HG03439 (cell line): Measurements from ENCODE around the gene PLD1.
"Not testable (repeated sequence)": the region's sequence is repeated elsewhere in the genome, so short reads cannot be mapped to it uniquely, and the experiment has no call there.

ENCODE experiments used
- ATAC-seq: cut with Tn5 transposase; IDR thresholded peaks from one replicate; pipeline ENCODE4 v1.9.1; 2021; ENCODE audit warnings: mild to moderate bottlenecking, moderate library complexity; ENCODE audit not compliant: unreplicated experiment

Gene PLD1, protein sequence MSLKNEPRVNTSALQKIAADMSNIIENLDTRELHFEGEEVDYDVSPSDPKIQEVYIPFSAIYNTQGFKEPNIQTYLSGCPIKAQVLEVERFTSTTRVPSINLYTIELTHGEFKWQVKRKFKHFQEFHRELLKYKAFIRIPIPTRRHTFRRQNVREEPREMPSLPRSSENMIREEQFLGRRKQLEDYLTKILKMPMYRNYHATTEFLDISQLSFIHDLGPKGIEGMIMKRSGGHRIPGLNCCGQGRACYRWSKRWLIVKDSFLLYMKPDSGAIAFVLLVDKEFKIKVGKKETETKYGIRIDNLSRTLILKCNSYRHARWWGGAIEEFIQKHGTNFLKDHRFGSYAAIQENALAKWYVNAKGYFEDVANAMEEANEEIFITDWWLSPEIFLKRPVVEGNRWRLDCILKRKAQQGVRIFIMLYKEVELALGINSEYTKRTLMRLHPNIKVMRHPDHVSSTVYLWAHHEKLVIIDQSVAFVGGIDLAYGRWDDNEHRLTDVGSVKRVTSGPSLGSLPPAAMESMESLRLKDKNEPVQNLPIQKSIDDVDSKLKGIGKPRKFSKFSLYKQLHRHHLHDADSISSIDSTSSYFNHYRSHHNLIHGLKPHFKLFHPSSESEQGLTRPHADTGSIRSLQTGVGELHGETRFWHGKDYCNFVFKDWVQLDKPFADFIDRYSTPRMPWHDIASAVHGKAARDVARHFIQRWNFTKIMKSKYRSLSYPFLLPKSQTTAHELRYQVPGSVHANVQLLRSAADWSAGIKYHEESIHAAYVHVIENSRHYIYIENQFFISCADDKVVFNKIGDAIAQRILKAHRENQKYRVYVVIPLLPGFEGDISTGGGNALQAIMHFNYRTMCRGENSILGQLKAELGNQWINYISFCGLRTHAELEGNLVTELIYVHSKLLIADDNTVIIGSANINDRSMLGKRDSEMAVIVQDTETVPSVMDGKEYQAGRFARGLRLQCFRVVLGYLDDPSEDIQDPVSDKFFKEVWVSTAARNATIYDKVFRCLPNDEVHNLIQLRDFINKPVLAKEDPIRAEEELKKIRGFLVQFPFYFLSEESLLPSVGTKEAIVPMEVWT

DNA sequence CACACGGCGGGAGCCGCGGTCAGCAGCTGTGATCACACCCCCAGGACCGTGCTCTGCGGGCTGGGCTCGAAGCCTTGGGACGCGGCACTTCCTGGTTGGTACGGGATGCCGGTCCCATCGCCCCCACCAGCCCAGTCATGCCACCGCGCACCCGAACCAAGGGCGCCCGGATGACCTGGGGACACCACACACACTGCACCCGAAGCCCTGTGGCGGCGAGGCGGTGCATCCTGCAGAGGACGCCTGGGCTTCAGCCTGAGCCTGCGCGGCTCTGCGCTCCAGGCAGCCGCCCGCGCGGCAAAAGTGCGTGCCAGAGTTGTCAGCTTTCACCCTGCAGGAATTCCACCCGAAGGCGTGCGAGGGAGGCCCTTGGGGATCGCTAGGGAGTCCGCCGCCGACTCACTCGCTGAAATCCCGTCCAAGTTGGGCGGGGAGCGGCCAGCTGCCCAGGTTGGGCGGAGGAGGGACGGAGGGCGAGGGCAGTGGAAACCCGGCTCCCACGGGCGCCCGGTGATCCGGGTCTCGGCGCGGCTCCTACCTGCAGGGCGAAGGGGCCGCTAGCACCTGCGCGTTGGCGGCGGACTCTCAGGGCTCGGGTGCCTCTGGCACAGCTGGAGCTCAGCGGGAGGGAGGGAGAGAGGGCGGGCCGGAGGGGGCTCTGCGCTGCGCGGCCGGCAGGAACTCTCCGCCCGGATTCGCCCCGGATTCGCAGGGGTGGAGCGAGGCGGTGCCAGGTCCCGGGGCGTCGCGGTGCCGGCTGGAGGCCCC lies at the start of gene PLD1:
PLD1 (minus strand) TSS at position 623 of the 768 bp plus-strand sequence. CDS start 72,432 bp downstream, outside the sequence.
- peak; percentile 55 for ATAC-seq

DNA sequence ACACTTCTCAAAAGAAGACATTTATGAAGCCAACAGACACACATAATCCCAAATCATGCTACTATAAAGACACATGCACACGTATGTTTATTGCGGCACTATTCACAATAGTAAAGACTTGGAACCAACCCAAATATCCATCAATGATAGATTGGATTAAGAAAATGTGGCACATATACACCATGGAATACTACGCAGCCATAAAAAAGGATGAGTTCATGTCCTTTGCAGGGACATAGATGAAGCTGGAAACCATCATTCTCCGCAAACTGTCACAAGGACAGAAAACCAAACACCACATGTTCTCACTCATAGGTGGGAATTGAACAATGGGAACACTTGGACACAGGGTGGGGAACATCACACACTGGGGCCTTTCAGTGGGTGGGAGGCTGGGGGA lies 48.5 kb upstream of the PLD1 start:
- ATAC-seq: not testable (repeated sequence)

DNA sequence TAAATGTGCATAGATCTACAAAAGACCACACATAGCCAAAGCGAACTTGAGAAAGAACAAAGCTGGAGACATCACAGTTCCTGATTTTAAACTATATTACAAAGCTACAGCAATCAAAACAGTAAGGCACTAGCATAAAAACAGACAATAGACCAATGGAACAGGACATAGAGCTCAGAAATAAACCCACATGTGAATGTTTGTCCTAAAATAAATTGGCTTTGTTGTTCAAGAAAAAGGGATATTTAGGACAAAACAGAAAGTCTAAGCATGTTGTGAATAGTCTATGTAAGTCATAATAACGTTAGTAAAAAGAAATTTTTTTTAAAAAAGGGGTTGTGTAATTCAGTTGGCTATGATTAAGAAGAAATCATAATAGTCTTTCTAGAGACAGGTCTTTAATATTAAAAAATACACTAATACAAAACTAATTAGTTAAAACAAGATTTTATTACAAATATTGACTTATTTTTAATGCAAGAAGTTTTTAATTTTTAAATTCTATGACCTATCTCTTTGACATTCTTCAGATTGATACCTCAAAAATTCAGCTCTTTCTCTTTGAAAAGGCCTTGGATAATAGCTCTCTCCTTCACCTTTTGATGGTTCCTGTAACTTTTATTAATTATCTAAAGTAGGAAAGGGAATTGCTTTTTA lies 44.5 kb upstream of the PLD1 start:
- ATAC-seq: no peak

DNA sequence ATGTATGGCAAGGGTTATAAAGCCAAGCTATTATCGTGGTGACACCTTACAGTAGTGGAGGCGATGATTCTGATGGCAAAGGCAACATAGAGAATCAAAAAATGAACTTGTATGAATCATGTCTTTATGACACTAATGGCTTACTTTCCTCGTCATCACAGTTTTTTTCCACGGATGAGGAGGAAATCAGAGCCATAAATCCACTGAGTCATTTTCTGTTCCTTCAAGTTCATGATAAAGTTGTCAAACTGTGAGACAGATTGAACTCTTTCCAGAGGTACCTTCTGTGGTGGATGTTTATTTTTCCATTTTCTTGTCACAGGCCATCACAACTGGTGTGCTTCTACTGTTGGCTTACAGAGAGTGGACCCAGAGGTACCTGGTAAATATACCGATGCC lies 41.4 kb upstream of the PLD1 start:
- ATAC-seq: no peak

DNA sequence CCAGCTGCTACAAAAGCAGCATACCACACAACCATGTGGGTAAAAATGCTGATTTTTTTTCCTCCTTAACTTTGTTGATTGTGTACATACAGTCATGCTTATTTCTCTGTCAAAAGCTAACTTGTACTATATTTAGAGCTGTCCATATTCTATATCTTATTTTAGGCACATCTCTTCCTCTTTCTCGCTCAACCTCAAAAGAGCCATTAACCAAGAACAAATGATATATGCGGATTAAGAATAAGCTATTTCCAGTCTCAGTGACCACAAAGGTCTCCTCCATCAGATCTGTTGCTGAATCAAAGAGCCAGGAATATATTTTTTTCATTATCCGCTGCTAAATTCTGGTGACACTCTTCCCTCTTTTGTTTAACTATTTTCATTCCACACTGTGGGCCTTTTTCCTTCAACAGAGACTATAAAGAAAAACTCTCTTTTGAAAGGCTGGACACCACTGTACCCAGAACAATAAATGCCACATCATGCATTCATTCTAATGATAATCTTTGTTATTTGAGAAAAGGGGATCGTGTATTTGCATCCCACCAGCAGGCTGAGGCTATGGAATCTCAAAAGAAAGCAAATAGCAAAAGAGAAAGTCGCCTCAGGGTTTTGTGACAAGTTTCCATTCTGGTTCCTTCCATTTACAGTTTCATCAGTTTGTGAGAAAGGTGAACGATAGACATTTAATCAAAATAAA lies 40.8 kb upstream of the PLD1 start:
- ATAC-seq: no peak

DNA sequence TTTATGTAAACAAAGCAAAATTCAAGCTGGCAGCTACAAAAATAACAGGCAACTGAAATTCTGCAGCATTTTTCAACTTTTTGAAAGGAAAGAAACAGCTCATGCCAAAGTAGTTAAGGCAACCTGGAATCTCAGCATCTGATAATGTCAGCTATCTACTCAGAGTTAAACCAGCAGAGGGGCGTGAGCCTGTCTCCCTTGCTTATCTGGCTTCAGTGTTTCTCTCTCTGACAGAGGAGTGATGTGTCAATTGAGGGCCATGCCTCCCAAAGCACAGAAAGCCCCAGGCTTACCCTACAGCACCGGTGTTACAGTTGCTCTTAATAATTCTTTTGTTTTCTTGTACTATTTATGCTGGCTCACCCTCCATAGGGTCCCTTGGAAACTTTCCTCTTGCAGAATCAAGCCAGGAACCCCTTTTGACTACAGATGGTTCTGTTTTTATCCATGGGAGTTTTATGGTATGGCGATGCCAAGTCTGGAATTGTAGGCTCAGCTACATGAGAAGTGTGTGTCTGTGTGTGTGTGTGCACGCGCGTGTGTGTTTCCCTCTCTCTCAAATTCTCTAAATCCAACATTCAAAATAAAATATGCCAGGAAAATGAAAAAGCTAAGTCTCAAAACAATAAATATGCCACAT lies 40.2 kb upstream of the PLD1 start:
- ATAC-seq: no peak

DNA sequence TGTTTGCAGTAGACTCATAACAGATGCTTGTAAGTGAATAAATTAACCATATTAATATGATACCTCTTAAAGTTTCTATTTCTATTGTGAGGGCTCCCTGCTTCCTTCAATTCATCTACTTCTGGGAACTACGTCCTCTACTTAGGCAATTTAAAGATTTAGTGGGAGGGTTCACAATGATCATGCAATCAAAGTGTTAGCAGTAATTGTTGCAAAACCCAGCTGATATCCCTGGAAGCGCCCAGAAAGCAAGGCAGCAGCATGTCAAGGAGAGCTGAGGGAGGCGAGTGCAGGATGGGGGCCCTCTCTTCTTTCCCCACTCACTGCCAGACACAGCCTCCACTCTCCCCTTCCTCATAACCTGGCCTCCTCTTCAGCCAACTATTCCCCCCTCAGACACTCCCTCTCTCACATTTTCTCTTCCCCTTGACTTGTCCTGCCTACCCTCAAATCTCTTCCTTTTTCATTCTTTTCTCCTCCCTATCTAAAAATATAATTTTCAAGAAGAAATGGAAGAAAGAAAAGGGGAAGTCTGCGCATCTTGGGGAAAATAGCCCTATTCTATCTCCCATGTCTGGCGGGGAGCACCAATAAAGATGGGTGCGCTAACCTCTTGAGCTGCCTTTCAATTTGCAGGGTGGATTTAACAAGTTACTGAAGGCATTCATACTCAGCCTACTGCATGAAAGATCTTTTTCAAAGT lies 39.5 kb upstream of the PLD1 start:
- ATAC-seq: no peak

DNA sequence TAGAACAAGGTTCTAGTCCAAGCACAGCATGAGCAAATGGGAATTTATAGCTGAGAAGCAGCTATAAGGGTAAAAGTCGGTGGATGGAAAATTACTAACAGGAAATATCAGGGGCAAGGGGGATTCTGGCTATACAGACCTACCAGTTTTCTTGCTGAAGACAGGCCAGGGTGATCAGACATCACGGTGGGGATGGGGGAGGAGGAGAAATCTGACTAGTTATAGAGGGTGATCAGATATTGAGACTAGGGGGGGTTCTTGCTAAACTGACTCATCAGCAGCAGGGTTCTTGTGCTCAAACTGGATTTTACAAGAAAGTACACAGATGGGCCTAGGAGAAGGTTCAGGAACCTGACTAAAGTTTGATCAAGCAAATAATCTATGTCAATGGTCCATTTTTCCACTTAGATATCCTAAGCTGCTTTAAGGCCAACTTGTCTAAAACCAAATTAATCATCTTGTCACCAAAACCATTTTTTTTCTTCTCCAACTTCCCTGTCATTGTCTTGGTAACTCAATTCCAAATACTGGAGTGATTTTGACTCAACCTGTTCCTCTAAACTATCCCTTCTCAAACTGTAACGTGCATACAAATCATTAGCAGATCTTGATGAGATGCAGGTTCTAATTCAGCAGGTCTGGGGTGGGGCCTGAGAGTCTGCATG lies 37.4 kb upstream of the PLD1 start:
- no peak for ATAC-seq

DNA sequence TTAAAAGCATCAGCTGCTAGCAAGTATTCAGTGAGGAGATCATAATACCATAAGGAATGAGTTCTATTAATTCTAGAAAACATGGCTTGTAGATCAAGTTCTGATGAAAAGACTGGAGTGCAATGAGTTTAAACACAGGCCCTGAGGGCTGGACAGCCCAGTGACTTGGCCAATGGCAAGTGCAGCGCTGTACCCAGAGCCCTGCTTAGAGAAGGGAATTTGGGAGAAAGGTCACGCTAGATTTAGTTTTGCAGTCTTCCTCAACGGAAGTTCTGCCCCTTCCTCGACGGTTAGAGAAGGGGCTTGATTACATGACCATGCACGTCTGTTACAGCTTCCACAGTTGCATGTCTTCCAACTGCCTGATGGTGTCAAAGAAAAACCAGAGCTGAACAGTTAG lies 36.9 kb upstream of the PLD1 start:
- ATAC-seq: no peak

DNA sequence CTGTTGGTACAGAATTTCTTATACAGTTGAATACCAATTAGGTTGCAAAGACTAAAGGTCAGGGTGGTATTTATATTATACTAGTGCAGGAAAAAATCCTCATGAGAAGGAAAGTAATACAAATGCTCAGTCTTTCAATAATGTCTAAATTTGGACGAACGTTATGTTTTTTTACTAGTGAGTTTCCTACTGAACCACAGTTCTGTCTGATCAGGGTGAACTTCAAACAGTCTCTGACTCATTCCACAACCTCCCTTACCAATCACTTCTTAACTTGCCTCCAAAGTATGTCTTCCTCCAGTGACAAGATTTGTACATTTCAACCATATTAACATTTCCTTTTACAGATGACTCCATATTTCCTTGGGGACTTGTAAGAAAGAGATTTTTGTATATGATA lies 36.3 kb upstream of the PLD1 start:
- ATAC-seq: peak; percentile 98

DNA sequence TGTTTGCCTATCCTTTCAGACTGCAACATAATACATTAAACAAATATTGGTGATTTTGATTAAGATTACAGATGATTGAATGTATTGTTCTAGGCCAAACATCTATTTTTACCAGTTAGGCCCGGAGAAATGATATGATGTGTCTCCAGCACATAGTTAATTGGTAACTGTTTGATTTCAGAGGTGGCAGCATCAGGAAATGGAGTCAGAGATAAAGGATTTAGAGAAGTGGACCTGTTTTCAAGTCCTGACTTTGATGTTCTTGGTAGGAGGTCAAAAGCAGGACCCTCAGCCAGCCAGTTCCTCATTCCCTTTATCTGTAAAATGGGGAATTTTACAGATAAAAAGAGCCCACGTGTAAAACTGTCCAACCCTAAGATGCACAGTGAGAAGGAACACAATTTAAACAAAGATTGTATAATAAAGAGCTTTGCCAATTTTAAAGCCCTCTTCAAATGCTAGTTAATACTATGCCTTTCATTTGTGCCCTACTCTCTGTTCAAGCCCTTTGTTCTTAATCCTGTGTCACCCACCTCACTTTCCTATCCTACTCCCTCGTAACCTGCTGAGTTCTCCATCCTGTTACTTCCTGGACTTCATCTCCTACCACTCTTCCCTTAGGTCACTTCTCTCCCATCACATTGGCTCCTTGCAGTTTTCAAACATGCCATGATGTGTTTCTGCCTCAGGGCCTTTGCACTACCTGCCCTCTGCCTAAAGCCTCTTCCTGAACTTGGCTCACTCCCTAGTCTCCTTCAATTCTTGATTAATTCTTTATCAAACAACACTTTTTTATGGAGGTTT lies 35.4 kb upstream of the PLD1 start:
- no peak for ATAC-seq

DNA sequence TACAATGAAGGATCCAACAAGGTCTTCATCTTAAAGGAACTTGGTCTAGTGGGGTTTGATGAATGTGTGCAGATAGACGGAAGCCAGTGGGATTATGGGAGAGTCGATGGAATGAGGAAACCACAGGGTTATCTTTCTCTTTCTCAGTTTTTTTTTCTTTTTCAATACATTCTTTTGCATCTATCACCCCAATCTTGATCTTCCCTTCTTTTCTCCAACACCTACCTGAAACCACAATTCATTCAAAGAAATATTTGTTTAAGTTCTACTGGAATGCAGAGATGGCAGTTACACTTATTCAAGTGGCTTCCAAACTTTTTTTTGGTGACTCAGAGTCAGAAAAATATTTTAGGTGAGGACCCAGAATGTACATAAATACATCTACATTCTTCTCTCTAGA lies 34.6 kb upstream of the PLD1 start:
- no peak for ATAC-seq

DNA sequence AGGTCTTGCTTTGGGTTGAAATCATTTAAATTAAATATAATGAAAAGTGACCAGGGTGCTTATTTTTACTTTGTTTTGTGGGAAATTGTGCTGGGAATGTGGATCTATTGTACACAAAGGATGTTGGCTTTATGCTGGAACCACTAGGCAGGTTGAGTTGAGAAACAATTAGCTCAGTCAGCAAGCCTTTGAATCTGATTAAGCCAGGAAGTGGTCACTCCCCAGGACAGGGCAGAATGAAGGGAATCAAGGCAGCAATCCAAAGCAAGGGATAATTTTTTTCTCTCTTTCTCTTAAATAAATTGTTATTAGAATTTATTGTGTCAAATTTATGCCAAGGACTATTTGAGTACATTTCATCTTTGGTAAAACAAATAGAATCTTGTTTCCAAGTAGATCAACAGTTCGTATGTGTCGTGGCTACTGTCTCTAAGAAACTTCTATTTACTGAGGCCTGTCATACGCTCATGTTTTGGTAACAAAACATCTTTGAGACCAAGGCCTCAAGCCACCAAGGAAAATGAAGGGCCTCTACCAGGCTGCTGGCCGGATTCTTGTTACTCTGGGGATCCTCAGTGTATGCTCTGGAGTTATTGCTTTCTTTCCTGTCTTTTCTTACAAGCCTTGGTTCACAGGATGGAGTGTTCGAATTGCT lies 32.7 kb upstream of the PLD1 start, which contains the start of gene TMEM212:
TMEM212 (plus strand) TSS at position 486 of the 655 bp plus-strand sequence; CDS start at position 521, 35 bp downstream.
- ATAC-seq: no peak

DNA sequence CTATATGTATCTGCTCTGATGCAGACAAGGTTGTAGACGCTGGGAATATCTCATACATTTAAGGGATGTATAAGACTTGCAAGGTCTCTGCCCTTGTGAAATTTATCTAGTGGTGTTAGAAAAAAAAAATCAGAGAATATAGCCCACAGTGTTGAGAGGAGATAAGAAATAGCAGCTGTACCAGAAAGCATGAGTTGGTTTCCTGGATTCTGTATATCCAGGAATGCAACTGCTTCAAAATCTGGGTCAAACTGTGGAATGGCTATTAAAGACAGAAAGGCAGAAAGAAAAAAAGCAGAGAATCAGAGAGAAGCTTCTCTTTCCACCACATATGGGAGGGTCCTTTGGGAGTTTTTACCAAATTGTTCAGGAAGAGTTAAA lies 31.3 kb upstream of the PLD1 start:
- no peak for ATAC-seq

DNA sequence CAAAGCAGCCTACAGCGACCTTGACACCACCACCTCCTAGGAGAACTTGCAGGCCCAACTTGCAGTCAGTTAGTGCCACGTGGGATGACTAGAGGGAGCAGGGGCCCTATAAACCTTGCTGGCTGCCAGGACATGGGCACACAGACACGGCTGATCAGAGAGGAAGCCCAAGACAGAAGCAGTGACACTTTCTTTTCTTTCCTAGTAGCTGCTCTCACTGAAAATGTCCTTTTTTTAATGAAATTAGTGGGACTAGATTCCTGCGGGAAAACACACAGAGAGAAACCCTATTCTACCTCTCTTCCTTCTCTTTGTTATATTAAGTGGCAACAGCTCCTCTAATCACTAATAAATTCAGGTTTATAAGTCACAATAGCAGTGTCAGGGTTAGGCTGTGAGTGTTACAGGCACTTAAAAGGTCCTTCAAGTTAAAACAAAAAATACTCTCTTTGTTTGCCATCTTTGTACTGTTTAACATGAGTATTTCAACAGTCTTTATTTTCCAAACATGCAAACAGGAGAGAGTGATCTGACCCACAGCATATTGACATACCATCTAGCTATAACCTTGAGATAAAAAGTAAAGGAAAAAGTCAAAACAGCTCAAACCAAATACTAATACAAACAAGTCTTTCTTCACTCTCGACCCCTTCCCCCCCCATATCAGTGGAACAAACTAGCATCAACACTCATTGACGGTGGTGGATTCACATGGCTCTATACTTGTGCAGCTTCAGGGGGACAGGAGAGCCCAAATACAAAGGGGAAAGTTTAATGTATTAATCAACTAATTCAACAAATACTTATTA lies 30.7 kb upstream of the PLD1 start:
- ATAC-seq: no peak

DNA sequence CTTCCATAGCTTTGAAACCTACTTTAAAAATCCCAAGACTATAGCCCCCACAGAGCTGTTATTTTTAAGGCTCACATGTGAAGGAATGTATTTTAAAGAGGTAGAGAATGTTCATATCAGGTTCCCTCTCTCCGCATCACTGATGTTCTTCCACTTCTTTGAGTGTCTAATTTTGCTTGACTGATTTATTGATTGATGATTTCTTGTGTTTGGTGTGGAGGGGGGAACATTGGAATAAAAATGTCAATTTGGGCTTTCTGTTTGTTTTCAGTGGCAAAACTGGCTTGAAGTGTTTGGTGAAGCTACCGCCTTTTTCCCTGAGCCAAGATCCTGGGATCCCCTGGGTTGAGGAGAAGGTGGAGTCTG lies 30.1 kb upstream of the PLD1 start:
- ATAC-seq: no peak
